Measurements from ENCODE around the gene SOSTDC1. TPM values are rescaled to one million over a fixed set of nuclear protein-coding genes. Genes with fewer than 3 reads are reported as not detected.
"Not testable (repeated sequence)": the region's sequence is repeated elsewhere in the genome, so short reads cannot be mapped to it uniquely, and the experiment has no call there.

Gene SOSTDC1, protein sequence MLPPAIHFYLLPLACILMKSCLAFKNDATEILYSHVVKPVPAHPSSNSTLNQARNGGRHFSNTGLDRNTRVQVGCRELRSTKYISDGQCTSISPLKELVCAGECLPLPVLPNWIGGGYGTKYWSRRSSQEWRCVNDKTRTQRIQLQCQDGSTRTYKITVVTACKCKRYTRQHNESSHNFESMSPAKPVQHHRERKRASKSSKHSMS
- total RNA-seq (2014; rRNA removed; shearing (Covaris generic)), result 0.18 TPM in 1 of 2 replicates, not detected in the other

- in situ Hi-C loops (cut with HindIII; ENCODE audit: low sequenced_read_pairs), result no loop called here
- DNase-seq (ENCODE audit: low spot score), result peak; percentile 8
Observed at GRCh38 chr7:16465469-16466361, at the start of gene SOSTDC1. SOSTDC1 (minus strand) TSS chr7:16465738; CDS start chr7:16465668, 70 bp downstream.

GRCh38 chr7:16514729-16515128 is 49.2 kb upstream of the SOSTDC1 start:
- no peak for DNase-seq (ENCODE audit: low spot score)
- in situ Hi-C loops (cut with HindIII; ENCODE audit: low sequenced_read_pairs), result no loop called here

GRCh38 chr7:16514271-16514670 is 48.7 kb upstream of the SOSTDC1 start:
- DNase-seq (ENCODE audit: low spot score), result no peak
- in situ Hi-C loops (cut with HindIII; ENCODE audit: low sequenced_read_pairs), result no loop called here

GRCh38 chr7:16512097-16512496 is 46.6 kb upstream of the SOSTDC1 start:
- DNase-seq (ENCODE audit: low spot score), result no peak
- in situ Hi-C loops (cut with HindIII; ENCODE audit: low sequenced_read_pairs), result no loop called here

DNA sequence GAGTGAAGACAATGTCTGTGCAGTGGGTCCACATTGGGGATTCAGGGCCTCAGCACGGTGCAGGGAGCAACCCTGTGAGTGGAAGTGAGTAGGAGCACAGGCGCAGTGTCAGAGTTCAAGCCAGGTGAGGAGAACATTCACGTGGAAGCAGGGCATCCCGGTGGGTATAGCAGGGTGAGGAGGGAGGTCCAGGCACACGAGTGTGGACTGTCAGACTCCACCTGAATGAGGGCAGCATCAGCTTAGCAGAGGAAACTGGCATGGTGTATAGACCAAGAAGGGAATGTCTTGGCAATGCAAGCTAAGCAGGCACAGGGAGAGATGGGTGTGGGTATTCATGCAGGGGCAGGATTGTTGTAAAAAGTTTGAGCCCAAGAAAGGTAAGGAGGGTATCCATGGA is 45.8 kb upstream of the SOSTDC1 start:
- in situ Hi-C loops (cut with HindIII; ENCODE audit: low sequenced_read_pairs), result no loop called here
- no peak for DNase-seq (ENCODE audit: low spot score)

GRCh38 chr7:16509829-16510228 is 44.3 kb upstream of the SOSTDC1 start:
- in situ Hi-C loops (cut with HindIII; ENCODE audit: low sequenced_read_pairs), result no loop called here
- DNase-seq (ENCODE audit: low spot score), result no peak

DNA sequence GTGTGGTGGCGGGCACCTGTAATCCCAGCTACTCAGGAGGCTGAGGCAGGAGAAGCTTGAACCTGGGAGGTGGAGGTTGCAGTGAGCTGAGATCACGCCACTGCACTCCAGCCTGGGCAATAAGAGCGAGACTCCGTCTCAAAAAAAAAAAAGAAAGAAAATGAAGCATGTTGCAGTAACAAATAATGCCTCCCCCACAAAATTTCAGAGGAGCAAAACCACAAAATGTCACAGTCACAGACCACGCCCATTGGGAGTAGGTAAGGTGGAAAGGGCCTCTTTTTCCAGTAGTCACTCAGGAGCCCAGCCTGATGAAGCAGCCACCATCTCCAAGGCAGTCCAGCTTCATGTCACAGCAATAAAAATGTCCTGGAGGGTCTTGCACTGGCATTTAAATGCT is 40.9 kb upstream of the SOSTDC1 start:
- DNase-seq (ENCODE audit: low spot score); in situ Hi-C loops (cut with HindIII; ENCODE audit: low sequenced_read_pairs): not testable (repeated sequence)

DNA sequence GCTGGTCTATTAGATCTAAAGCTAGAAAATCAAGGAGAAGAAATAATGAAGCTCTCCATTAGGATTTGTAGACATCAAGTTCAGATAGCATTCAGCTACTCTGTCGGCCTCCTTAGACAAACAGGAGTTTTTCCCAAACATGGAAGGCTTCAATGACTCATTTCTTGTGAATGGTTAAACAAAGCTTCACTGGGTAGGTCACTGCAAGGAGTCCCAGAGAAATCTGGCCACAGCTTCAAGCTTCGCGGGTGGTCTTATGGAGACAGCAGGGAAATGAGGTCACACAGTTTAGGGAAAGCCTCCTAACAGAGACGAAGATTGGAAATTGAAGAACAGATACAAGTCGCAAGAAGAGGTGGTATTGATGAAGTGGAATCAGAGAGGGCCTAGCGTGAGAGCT is 38.5 kb upstream of the SOSTDC1 start:
- in situ Hi-C loops (cut with HindIII; ENCODE audit: low sequenced_read_pairs), result no loop called here
- DNase-seq (ENCODE audit: low spot score), result no peak

- DNase-seq (ENCODE audit: low spot score), result no peak
- in situ Hi-C loops (cut with HindIII; ENCODE audit: low sequenced_read_pairs), result no loop called here
Observed at GRCh38 chr7:16502303-16502702, 36.8 kb upstream of the SOSTDC1 start.

DNA sequence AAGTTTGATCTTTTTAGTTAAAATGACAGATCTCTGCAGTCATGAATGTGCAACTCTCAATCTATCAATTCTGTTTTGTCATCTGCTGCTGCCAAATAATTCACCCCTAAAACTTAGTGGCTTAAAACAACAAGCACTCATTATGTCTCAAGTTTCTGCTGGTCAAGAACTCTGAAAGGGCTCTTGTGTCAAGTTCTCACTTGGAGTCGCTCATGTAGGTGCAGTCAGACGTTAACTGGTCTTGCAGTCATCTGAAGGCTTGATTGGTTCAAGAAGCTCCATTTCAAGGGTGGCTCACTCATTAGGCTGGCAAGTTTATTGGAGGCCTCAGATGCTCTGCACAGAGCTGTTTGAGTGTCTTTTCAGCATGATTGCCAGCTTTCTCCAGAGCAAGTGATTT is 32.6 kb upstream of the SOSTDC1 start:
- no peak for DNase-seq (ENCODE audit: low spot score)
- in situ Hi-C loops (cut with HindIII; ENCODE audit: low sequenced_read_pairs), result no loop called here

DNA sequence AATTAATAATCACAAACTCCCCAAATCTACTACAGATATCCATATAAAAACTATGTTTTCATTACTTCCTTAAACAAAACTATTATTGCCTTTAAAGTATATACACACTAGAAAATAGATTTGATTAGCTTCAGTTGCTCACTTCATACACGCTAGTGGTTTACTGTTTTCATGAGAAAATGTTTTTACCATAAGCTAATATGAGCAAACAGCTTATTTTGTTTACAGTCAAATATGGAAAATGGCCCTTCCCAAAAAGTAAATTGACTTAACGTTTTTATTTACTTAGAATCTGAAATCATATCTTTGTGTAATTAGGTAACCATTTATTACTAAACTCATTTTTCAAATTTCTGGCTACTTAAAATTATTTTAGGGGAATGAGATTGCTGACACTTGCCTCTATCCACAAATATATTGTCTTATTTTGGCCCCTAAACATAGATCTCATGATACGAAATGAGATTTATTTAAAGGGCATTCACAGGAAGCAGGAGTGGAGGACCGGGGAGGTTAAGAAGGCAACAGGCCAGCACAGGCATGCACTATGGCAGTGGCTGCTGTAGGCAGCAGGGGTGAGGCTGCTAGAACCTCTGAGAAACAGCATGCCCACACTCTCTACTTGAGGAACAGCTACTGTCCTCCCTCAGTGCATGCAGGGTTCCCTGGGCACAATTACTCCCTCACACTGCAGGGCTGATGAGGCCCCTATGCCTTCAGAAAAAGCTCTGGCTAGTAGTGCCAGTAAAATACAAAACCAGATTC is 29.6 kb upstream of the SOSTDC1 start:
- in situ Hi-C loops (cut with HindIII; ENCODE audit: low sequenced_read_pairs), result no loop called here
- DNase-seq (ENCODE audit: low spot score), result no peak

DNA sequence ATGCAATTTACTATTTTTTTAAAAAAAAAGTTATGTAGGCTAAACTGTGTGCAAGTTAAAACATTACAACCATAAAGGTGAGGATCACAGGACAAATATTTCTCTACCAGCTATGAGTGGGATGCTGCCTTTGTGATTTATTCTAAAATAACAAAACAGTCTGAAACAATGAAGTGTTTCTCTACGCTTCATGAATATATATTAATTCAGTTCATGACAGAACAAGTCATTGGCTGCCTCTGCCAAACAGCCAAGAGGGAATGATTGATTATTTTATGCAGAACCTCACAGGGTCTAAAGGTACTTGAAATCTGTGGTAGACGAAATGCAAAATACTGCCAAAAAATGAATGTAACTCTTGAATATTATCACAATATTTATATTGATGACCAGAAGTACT is 29.0 kb upstream of the SOSTDC1 start:
- no peak for DNase-seq (ENCODE audit: low spot score)
- in situ Hi-C loops (cut with HindIII; ENCODE audit: low sequenced_read_pairs), result no loop called here

DNA sequence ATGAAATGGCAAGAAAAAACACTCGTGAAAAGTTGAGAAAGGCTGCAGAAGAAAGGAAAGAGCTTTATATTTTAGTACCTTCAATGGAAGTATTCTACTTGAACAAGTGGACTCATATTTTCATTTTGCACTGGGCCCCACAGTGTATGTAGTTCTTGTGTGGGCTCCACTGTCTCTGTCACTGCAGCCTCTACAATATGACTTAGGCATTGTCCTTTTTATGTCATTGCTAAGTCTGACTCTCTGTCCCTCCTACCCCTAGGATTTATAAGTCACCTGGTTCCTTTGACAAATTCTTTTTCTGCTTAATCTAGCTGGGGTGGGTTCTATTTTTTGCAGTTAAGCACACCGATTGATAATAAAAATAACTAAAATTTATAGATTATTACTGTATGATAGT is 27.7 kb upstream of the SOSTDC1 start:
- no peak for DNase-seq (ENCODE audit: low spot score)
- in situ Hi-C loops (cut with HindIII; ENCODE audit: low sequenced_read_pairs), result no loop called here

DNA sequence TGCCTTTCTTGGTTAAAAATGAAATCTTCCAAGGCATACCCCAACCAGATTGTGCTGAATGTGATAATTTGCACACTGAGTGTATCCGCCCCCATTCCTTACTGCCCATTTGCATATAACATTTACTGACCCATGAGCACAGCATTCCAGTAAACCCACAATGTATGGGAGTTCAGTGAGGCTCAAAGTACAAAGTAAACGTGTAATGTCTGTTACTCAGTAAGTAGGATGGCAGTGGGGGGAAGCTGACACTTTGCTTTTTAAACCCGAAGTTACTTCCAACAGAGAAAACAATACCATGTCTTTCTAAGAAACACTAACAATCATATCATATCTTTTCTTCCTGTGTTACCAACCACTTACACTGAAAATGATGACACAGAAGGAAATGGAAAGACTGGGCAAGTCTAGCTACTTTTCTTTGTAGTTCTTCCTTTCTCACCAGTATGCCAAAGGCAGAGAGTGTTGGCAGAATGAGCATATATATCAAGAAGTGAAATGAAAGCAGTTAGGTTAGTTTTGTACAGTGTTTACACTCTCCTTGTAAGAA is 27.1 kb upstream of the SOSTDC1 start:
- DNase-seq (ENCODE audit: low spot score), result no peak
- in situ Hi-C loops (cut with HindIII; ENCODE audit: low sequenced_read_pairs), result no loop called here

- in situ Hi-C loops (cut with HindIII; ENCODE audit: low sequenced_read_pairs), result no loop called here
- no peak for DNase-seq (ENCODE audit: low spot score)
Observed at GRCh38 chr7:16491148-16491547, 25.6 kb upstream of the SOSTDC1 start.

- in situ Hi-C loops (cut with HindIII; ENCODE audit: low sequenced_read_pairs), result no loop called here
- no peak for DNase-seq (ENCODE audit: low spot score)
Observed at GRCh38 chr7:16484453-16485158, 19.1 kb upstream of the SOSTDC1 start.

DNA sequence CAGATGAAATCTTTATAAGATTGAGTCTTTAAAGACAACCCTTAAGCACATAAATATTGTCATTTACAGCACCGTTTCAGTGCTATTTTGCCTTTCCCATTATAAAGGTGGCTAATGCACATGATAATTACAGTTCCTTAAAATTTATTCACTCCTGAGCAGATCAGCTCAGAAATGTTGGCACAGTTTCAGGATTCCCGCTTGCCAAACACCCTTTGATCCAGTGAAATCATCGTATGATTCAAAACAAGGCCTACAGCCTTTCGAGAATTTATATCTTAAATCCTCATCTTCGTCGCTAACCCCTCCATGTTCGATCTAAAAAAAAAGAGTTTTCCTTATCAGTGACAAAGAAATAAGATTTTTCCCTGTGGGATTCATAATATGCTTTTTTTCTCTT is 14.1 kb upstream of the SOSTDC1 start:
- in situ Hi-C loops (cut with HindIII; ENCODE audit: low sequenced_read_pairs), result no loop called here

GRCh38 chr7:16479161-16479560 is 13.6 kb upstream of the SOSTDC1 start:
- no peak for DNase-seq (ENCODE audit: low spot score)

More for the DNA sequence above, 14.1 kb upstream of the SOSTDC1 start:
- no peak for DNase-seq (ENCODE audit: low spot score)

DNA sequence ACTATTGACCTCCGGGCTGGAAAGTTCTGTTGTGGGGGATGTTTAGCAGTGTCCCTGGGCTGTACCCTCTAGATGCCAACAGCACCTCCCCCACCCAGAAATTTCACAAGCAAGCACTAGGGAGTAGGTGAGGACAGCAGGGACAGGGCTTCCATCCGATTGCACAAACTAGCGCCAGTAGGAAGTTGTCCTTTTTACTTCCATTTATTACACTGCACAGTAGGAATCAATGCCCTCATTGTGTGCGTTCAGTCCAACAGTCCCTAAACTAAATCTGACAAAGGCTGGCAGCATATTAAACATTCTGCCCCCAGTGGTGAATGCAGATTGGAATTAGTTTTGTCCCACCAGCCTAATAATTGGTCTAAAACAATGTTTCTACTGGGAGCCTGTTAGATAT is 6.4 kb upstream of the SOSTDC1 start:
- in situ Hi-C loops (cut with HindIII; ENCODE audit: low sequenced_read_pairs), result no loop called here
- DNase-seq (ENCODE audit: low spot score), result no peak

More at GRCh38 chr7:16479161-16479560, 13.6 kb upstream of the SOSTDC1 start:
- in situ Hi-C loops (cut with HindIII; ENCODE audit: low sequenced_read_pairs), result no loop called here

Data from G401 (cell line).